HL-60 (cell line): ENCODE data around the gene SLC12A8.

ENCODE experiments used
- DNase-seq, 2 experiments: peaks; one replicate each; pipeline ENCODE4 v3.0.0-alpha.2; 2010 to 2020; ENCODE audit warnings: low read depth in 1 of 2, low spot score in 1 of 2
- H3K27ac ChIP-seq: fragments of 250-450 bp; sonication (Bioruptor Pico); replicated peaks from 2 replicates; pipeline ENCODE4 v1.5.1; 2020; ENCODE audit warnings: mild to moderate bottlenecking, moderate library complexity
- H3K27me3 ChIP-seq: fragments of 250-450 bp; sonication (Bioruptor Pico); 2 replicates; pipeline ENCODE4 v1.5.1; 2021; ENCODE audit warnings: mild to moderate bottlenecking, moderate library complexity; ENCODE audit not compliant: insufficient read depth, poor library complexity, severe bottlenecking
- H3K4me3 ChIP-seq: replicated peaks from 2 replicates; pipeline ENCODE4 v1.5.1; 2011; ENCODE audit warnings: mild to moderate bottlenecking, control low read depth, low read length; ENCODE audit not compliant: insufficient read depth
- CTCF ChIP-seq: IDR thresholded peaks from one replicate; pipeline ENCODE4 v1.5.1; 2011; ENCODE audit warnings: low read length, control low read depth, inconsistent platforms; ENCODE audit not compliant: insufficient read depth
- GABPA ChIP-seq: IDR thresholded peaks from 2 replicates; pipeline ENCODE4 v1.6.1; 2012; ENCODE audit warnings: low read depth
- POLR2AphosphoS5 ChIP-seq: IDR thresholded peaks from 2 replicates; pipeline ENCODE4 v1.6.1; 2012; ENCODE audit warnings: low read depth
- REST ChIP-seq: IDR thresholded peaks from 2 replicates; pipeline ENCODE4 v1.6.1; 2012; ENCODE audit warnings: low read depth; ENCODE audit not compliant: insufficient replicate concordance
- SPI1 ChIP-seq: IDR thresholded peaks from 2 replicates; pipeline ENCODE4 v1.6.1; 2012; ENCODE audit warnings: low read depth, mild to moderate bottlenecking, borderline replicate concordance

The SLC12A8 gene

GRCh38 chr3:125054449-125055329 is 157.9 kb downstream of the SLC12A8 start:
- peaks cover 47% of the 10 kb centered on the region for H3K27me3 ChIP-seq
- TF ChIP-seq POLR2AphosphoS5 (no peak), GABPA (no peak), SPI1 (no peak), REST (no peak), CTCF (no peak)
- H3K4me3 ChIP-seq, result peak overlapping the region; percentile 41
- DNase-seq, result no peak
- H3K27ac ChIP-seq, result no peak overlapping the region

GRCh38 chr3:125054062-125054448 is 158.5 kb downstream of the SLC12A8 start:
- no peak for TF ChIP-seq CTCF
- no peak for TF ChIP-seq SPI1
- TF ChIP-seq REST, result no peak
- no peak for TF ChIP-seq POLR2AphosphoS5
- no peak for TF ChIP-seq GABPA
- no peak overlapping the region for H3K27ac ChIP-seq
- DNase-seq, result no peak
- peaks cover 47% of the 10 kb centered on the region for H3K27me3 ChIP-seq
- no peak overlapping the region for H3K4me3 ChIP-seq

DNA sequence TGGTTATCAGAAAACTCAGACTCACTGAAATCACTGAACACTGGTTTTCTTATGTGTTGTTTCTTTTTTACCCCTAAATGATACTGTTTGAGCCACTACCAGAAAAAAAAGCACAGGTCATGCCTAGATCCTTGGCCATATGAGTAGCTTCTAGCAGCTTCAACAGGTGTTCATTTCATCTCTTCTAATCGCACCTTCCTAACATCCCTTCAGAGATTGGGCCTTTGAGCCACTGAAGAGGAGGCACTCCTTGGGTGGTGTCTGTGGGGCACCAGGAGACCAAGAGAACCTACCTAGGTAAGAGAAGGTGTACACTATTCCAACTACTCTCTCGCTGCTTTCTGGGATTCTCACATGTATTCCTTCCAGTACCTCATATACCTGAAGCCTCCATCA is 159.2 kb downstream of the SLC12A8 start:
- Histone ChIP-seq H3K4me3 (no peak overlapping the region), H3K27me3 (peaks cover 46% of the 10 kb centered on the region), H3K27ac (no peak overlapping the region)
- DNase-seq, result no peak
- TF ChIP-seq REST, result no peak
- no peak for TF ChIP-seq SPI1
- TF ChIP-seq POLR2AphosphoS5, result no peak
- TF ChIP-seq CTCF, result no peak
- no peak for TF ChIP-seq GABPA
